ENCODE measurements around the gene PRRT4. TPM values are rescaled to one million over a fixed set of nuclear protein-coding genes. Genes with fewer than 3 reads are reported as not detected.
A peak's percentile ranks its signal among the peaks of the same experiment; 100 is the strongest.

Gene PRRT4
- total RNA-seq, 1 experiment from 2014 or later: 0.26 TPM

DNA sequence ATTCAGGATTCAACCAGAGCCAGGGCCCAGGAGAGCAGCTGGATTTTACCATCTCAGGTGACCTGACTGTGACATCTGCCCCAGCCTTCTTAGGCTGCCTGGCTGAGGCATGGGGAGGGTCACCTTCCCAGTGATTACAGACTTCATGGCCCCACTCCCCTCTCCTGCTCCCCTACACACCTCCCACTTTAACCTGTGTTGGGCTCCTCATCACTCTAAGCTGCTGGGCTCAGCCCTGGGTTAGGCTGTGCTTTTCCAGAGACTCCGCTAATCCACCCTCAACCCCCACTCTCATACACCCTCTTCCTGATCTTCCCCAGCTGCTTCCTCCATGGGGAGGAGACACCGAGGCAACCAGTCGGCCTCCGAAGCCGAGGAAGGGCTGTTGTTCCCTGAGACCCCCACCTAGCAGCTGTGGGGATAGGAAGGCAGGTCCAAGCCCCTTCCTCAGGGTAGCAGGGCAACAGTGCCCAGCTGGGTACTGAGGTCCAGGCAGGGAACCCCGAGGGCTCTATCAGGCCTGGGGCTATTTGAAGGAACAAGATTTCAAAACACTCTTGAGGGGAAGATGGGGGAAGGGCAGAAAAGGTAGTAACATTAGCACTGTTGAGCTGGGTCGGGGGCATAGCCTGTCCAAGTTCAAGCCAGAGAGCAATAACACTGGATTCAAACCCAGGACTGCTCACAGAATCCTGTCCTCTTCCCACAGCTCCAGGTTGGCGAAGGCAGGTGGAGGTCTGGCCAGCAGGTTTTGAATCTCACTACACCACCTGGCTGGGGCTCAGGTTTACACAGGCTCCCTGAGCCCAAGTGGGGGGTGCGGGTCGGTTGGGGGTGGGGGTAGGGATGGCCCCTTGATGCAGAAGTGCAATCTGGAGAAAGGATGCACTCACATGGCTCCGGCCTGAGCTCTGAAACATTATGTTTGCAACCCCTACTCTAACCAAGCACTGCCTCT lies 46.5 kb upstream of the PRRT4 start:
- no peaks in the 10 kb centered on the region for H3K9me3 ChIP-seq (ENCODE audit: insufficient read depth, low read depth)
- no peaks in the 10 kb centered on the region for H3K27me3 ChIP-seq (ENCODE audit: insufficient read depth, low read depth)
- intact Hi-C loops (cut with micrococcal nuclease; ENCODE audit: unreplicated experiment): no loop called here
- ChIA-PET POLR2A (ENCODE audit: unreplicated experiment) (no interaction called here), CTCF (interaction anchor here (0.5 to 1.0 kb wide), 5 partner anchors 10 to 320 kb away, joined by 4 to 15 read pairs (median 7); no protein-coding TSS in a partner anchor)
- H3K9me2 ChIP-seq (ENCODE audit: insufficient read depth): no peaks in the 10 kb centered on the region
- H3F3A ChIP-seq (ENCODE audit: insufficient read depth, low read depth): peaks cover 48% of the 10 kb centered on the region
- no peak overlapping the region for H3K27ac ChIP-seq
- H2AFZ ChIP-seq: no peak overlapping the region
- peaks cover 25% of the 10 kb centered on the region for H3K79me2 ChIP-seq (ENCODE audit: low read depth)
- peaks cover 37% of the 10 kb centered on the region for H3K4me1 ChIP-seq (replicated peaks; ENCODE audit: insufficient read depth)
- no peak for DNase-seq
- H3K4me3 ChIP-seq: no peak overlapping the region; the same call in 1 of the 2 replicates
- H4K20me1 ChIP-seq (ENCODE audit: insufficient read depth): peaks cover 14% of the 10 kb centered on the region
- no TSS peak for BruUV-seq (replicated peaks)
- peak overlapping the region; percentile 100; the same call in 1 of the 2 replicates for H3K4me2 ChIP-seq
- H3K36me3 ChIP-seq (ENCODE audit: low read depth): 0 out of 2 replicates have a peak, but pooled peaks cover under 1% of the 10 kb centered on the region
- TF ChIP-seq EZH2 (IDR thresholded peaks at IDR 0.05; ENCODE audit: low read depth): no peak
- TF ChIP-seq, protein P1, sequence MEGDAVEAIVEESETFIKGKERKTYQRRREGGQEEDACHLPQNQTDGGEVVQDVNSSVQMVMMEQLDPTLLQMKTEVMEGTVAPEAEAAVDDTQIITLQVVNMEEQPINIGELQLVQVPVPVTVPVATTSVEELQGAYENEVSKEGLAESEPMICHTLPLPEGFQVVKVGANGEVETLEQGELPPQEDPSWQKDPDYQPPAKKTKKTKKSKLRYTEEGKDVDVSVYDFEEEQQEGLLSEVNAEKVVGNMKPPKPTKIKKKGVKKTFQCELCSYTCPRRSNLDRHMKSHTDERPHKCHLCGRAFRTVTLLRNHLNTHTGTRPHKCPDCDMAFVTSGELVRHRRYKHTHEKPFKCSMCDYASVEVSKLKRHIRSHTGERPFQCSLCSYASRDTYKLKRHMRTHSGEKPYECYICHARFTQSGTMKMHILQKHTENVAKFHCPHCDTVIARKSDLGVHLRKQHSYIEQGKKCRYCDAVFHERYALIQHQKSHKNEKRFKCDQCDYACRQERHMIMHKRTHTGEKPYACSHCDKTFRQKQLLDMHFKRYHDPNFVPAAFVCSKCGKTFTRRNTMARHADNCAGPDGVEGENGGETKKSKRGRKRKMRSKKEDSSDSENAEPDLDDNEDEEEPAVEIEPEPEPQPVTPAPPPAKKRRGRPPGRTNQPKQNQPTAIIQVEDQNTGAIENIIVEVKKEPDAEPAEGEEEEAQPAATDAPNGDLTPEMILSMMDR (conservative IDR thresholded peaks at IDR 0.05): no peak

DNA sequence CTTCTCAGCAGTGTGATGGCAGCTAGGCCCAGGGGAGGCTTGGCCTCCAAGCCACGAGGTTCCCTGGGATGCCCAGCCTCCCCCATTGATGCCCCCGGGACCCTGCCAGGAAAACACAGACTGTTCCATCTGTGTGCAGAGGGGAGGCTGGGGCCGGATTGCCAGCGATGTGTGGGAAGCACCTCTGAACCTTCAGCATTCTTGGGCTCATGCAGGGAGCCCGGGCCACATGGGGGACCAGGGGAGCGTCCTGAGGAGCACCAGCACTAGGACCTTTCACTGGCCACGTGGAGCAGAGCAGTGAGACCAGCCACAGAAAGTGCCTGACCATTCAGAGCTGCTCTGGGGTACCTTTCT lies 45.7 kb upstream of the PRRT4 start:
- H3K27ac ChIP-seq: no peak overlapping the region
- CTCF ChIA-PET: no interaction called here
- TF ChIP-seq, protein P1 (conservative IDR thresholded peaks at IDR 0.05): no peak
- no peak for TF ChIP-seq EZH2 (IDR thresholded peaks at IDR 0.05; ENCODE audit: low read depth)
- H3K9me2 ChIP-seq (ENCODE audit: insufficient read depth): no peaks in the 10 kb centered on the region
- H2AFZ ChIP-seq: no peak overlapping the region
- H3K36me3 ChIP-seq (ENCODE audit: low read depth): 0 out of 2 replicates have a peak, but pooled peaks cover 9% of the 10 kb centered on the region
- H3K4me1 ChIP-seq (replicated peaks; ENCODE audit: insufficient read depth): peaks cover 37% of the 10 kb centered on the region
- no peak for DNase-seq
- peaks cover 47% of the 10 kb centered on the region for H3F3A ChIP-seq (ENCODE audit: insufficient read depth, low read depth)
- no peaks in the 10 kb centered on the region for H3K27me3 ChIP-seq (ENCODE audit: insufficient read depth, low read depth)
- POLR2A ChIA-PET (ENCODE audit: unreplicated experiment): no interaction called here
- H4K20me1 ChIP-seq (ENCODE audit: insufficient read depth): peaks cover 14% of the 10 kb centered on the region
- peaks cover 33% of the 10 kb centered on the region for H3K79me2 ChIP-seq (ENCODE audit: low read depth)
- H3K4me2 ChIP-seq: no peak overlapping the region
- H3K4me3 ChIP-seq: no peak overlapping the region
- BruUV-seq (replicated peaks): no TSS peak
- intact Hi-C loops (cut with micrococcal nuclease; ENCODE audit: unreplicated experiment): no loop called here
- H3K9me3 ChIP-seq (ENCODE audit: insufficient read depth, low read depth): no peaks in the 10 kb centered on the region

DNA sequence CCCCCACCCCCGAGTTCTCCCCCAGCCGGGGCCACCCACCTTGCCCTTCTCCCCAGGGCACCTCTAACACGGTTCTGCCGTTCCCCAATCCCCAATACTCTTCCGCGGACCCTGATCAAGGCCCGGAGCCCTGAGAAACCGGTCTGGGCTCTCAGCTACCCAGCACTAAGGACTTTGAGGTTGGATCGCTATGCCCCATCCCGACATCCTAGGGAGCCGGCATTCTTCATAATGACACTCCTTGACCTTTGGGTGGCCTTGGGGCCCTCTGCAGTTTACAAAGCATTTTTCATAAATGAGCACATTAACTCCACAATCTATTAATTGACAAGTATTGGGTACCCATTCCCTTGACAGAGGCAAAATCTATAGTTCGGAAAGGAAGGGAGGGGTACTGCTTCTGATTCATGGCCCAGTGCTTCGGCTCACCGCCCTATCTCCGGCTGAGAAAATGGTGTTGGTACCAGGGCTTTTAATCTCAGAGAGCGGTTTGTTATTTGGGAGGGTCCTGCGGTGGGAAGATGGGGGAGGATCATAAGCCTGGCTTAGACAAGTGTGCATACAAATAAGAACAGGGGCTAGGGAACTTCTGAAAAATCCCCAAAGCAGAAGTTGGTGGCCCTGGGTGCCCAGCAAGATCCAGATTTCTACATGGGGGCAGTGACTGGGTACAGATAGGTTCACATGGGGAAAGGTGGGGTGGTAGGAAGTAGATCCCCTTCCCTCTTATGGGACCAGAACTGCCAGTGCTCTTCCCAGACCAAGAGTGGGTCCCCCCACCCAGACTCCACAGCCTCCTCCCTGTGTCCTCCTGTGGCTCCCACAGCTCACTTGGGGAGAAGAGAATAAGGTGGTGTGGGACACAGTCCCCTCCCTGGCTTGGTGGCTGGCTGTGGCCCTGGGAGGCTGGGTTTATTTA lies 45.1 kb upstream of the PRRT4 start:
- peak in 1 of 2 experiments; percentile 41 for DNase-seq
- peaks cover 14% of the 10 kb centered on the region for H4K20me1 ChIP-seq (ENCODE audit: insufficient read depth)
- 0 out of 2 replicates have a peak overlapping the region, but pooled peaks have one; percentile 34 for H3K4me3 ChIP-seq

More for the DNA sequence above, 45.1 kb upstream of the PRRT4 start:
- intact Hi-C loops (cut with micrococcal nuclease; ENCODE audit: unreplicated experiment): no loop called here
- H3K27ac ChIP-seq: no peak overlapping the region
- no peak overlapping the region for H2AFZ ChIP-seq
- no peaks in the 10 kb centered on the region for H3K9me3 ChIP-seq (ENCODE audit: insufficient read depth, low read depth)
- H3K27me3 ChIP-seq (ENCODE audit: insufficient read depth, low read depth): no peaks in the 10 kb centered on the region
- BruUV-seq (replicated peaks): no TSS peak
- H3K79me2 ChIP-seq (ENCODE audit: low read depth): peaks cover 33% of the 10 kb centered on the region
- POLR2A ChIA-PET (ENCODE audit: unreplicated experiment): no interaction called here
- no peaks in the 10 kb centered on the region for H3K9me2 ChIP-seq (ENCODE audit: insufficient read depth)
- H3K36me3 ChIP-seq (ENCODE audit: low read depth): 0 out of 2 replicates have a peak, but pooled peaks cover 9% of the 10 kb centered on the region
- CTCF ChIA-PET: interaction anchor here (0.8 to 1.9 kb wide), 2 partner anchors 20 to 25 kb away, joined by 4 read pairs; no protein-coding TSS in a partner anchor
- TF ChIP-seq, protein P1 (conservative IDR thresholded peaks at IDR 0.05): no peak
- no peak for TF ChIP-seq EZH2 (IDR thresholded peaks at IDR 0.05; ENCODE audit: low read depth)
- peaks cover 37% of the 10 kb centered on the region for H3K4me1 ChIP-seq (replicated peaks; ENCODE audit: insufficient read depth)
- H3K4me2 ChIP-seq: peak overlapping the region; percentile 50; the same call in 1 of the 2 replicates
- H3F3A ChIP-seq (ENCODE audit: insufficient read depth, low read depth): peaks cover 41% of the 10 kb centered on the region

Data from PC-9 (cell line).